Small intestine (tissue), 7 donors: ENCODE measurements around the gene MON2. TPM values are rescaled to one million over a fixed set of nuclear protein-coding genes. Genes with fewer than 3 reads are reported as not detected.

Experiments
- DNase-seq, 2 donors: peaks; one replicate each; pipeline versions ENCODE4 v3.0.0 to v3.0.0-alpha.2; 2013
- FAIRE-seq: peaks from 2 replicates; lab custom pipeline; 2012; peaks lifted over from hg19 to GRCh38; lab: Jason Lieb, UNC
- H3K27ac ChIP-seq, 3 donors: one replicate each; pipeline ENCODE4 v1.5.1; 2013; ENCODE audit warnings: low read length in 2 of 3, mild to moderate bottlenecking in 2 of 3, control low read depth in 1 of 3, inconsistent platforms in 1 of 3, low read depth in 1 of 3, moderate library complexity in 1 of 3
- H3K27me3 ChIP-seq, 3 donors: one replicate each; pipeline ENCODE4 v1.6.1; 2013; ENCODE audit warnings: low read length in 3 of 3, inconsistent platforms in 1 of 3; ENCODE audit not compliant: control insufficient read depth in 3 of 3, insufficient read depth in 3 of 3
- H3K36me3 ChIP-seq, 3 donors: one replicate each; pipeline ENCODE4 v1.6.1; 2013; ENCODE audit warnings: low read length in 3 of 3, inconsistent platforms in 1 of 3, low read depth in 1 of 3, mild to moderate bottlenecking in 1 of 3, moderate library complexity in 1 of 3; ENCODE audit not compliant: control insufficient read depth in 3 of 3, insufficient read depth in 2 of 3
- H3K4me1 ChIP-seq, 3 donors: one replicate each; pipeline ENCODE4 v1.6.1; 2013; ENCODE audit warnings: low read length in 2 of 3, inconsistent platforms in 1 of 3, low read depth in 1 of 3, mild to moderate bottlenecking in 1 of 3, moderate library complexity in 1 of 3; ENCODE audit not compliant: control insufficient read depth in 3 of 3, insufficient read depth in 2 of 3
- H3K4me3 ChIP-seq, 3 donors: one replicate each; pipeline ENCODE4 v1.5.1; 2013; ENCODE audit warnings: low read length in 3 of 3, control low read depth in 1 of 3, inconsistent platforms in 1 of 3, low read depth in 1 of 3, mild to moderate bottlenecking in 1 of 3, moderate library complexity in 1 of 3
- H3K9me3 ChIP-seq, 2 donors: one replicate each; pipeline ENCODE4 v1.6.1; 2013; ENCODE audit warnings: low read depth in 1 of 2, low read length in 1 of 2; ENCODE audit not compliant: control insufficient read depth in 2 of 2, insufficient read depth in 1 of 2
- WGBS, 3 donors: extraction: QIAGEN DNeasy Blood & Tissue Kit; methylation state at CpG; one replicate each; pipeline ENCODE4 v1.1.7; 2013; 5-methylcytosine and 5-hydroxymethylcytosine counted together
- polyA plus RNA-seq, 4 donors: library from polyadenylated mRNA; stranded (reverse) in 3 of 4; unstranded in 1 of 4; fragments of 200-250 nt in 3 of 4; fragments of 120-200 nt in 1 of 4; gene quantifications; one replicate each; pipeline versions ENCODE4 v1.2.1 to v1.2.3, GENCODE V29; 2013
- donor health status: healthy with polysubstance abuse.
- donor health status: control.
- donor health status: control.
- donor health status: Bipolar disorder and iron deficiency.
- donor health status: healthy.

MON2 gene
- polyA plus RNA-seq, 4 donors, result 7.1 to 43.5 (median 9.3) TPM

DNA sequence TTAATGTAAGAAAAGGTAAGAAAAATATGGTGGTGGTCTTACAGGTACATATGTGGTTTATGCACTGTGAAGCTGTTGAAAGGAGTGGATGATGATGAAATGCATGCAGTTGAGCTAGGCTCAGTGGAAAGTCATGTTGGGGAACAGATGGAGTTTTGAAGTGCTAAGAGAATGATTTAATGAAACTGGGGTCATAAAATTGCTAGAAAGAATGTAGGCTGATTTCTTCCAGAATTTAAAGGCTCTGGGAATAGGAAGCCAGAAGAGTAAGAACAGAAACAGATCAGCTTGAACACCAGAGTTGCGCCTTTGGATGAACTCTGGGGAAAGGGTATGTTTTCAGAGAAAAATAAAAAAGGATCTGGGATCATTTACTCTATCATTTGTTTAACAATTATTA is 146.5 kb downstream of the MON2 start:
- Histone ChIP-seq H3K4me1 (no peaks in the 10 kb centered on the region), H3K36me3 (no peaks in the 10 kb centered on the region), H3K27me3 (no peaks in the 10 kb centered on the region), H3K9me3 (no peaks in the 10 kb centered on the region), H3K4me3 (no peak overlapping the region), H3K27ac (no peak overlapping the region)
- WGBS, 3 donors, result 96 to 100% (median 96%) methylated on average over 1 of the region's 1 CpG
- no peak for DNase-seq
- no peak for FAIRE-seq

- no peaks in the 10 kb centered on the region for H3K36me3 ChIP-seq
- no peak overlapping the region for H3K4me3 ChIP-seq
- H3K9me3 ChIP-seq, result no peaks in the 10 kb centered on the region
- H3K4me1 ChIP-seq, result peaks cover 0 to 8% (median 0%) of the 10 kb centered on the region in 3 donors
- FAIRE-seq, result no peak
- no peak for DNase-seq
- H3K27ac ChIP-seq, result no peak overlapping the region
- no peaks in the 10 kb centered on the region for H3K27me3 ChIP-seq
Observed at GRCh38 chr12:62618319-62618718, 151.7 kb downstream of the MON2 start.

DNA sequence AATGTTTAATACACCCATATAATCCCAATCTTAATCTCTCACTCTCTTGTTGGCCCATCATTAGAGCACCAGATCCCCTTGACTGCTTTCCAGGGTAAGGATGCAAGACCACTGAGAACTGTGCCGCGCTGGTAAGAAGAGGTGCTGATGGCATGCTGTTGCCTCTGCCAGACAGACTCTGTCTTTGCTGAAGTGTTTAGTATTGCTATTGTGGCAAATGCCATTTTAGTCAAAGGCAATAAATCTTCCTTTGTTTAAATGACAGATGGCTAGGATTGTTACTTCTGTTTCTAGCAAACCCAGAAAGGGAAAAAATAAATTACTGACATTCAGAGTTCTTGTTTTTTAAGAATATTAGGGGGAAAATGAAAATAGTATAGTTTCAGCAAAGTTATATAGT is 152.3 kb downstream of the MON2 start:
- WGBS, 3 donors, result 80 to 97% (median 95%) methylated on average over 2 of the region's 2 CpGs
- no peaks in the 10 kb centered on the region for H3K9me3 ChIP-seq
- no peaks in the 10 kb centered on the region for H3K36me3 ChIP-seq
- H3K27ac ChIP-seq, result no peak overlapping the region
- H3K4me1 ChIP-seq, result peaks cover 0 to 8% (median 0%) of the 10 kb centered on the region in 3 donors
- no peak for FAIRE-seq
- no peak overlapping the region for H3K4me3 ChIP-seq
- DNase-seq, result no peak
- no peaks in the 10 kb centered on the region for H3K27me3 ChIP-seq

- no peak overlapping the region for H3K4me3 ChIP-seq
- WGBS, 3 donors, result 51 to 80% (median 65%) methylated on average over 8 of the region's 8 CpGs
- peaks cover 0 to 11% (median 0%) of the 10 kb centered on the region in 3 donors for H3K4me1 ChIP-seq
- no peak overlapping the region for H3K27ac ChIP-seq
- no peaks in the 10 kb centered on the region for H3K9me3 ChIP-seq
- FAIRE-seq (no peak), DNase-seq (no peak)
- no peaks in the 10 kb centered on the region for H3K36me3 ChIP-seq
- H3K27me3 ChIP-seq, result no peaks in the 10 kb centered on the region
Observed at GRCh38 chr12:62621101-62621638, 154.5 kb downstream of the MON2 start.

GRCh38 chr12:62622177-62622576 is 155.6 kb downstream of the MON2 start:
- no peaks in the 10 kb centered on the region for H3K27me3 ChIP-seq
- H3K27ac ChIP-seq, result no peak overlapping the region
- 66 to 71% (median 67%) methylated on average over 2 of the region's 2 CpGs for WGBS, 3 donors
- no peaks in the 10 kb centered on the region for H3K9me3 ChIP-seq
- DNase-seq (no peak), FAIRE-seq (no peak)
- H3K4me3 ChIP-seq, result no peak overlapping the region
- H3K4me1 ChIP-seq, result peaks cover 0 to 11% (median 0%) of the 10 kb centered on the region in 3 donors
- H3K36me3 ChIP-seq, result no peaks in the 10 kb centered on the region

- WGBS, 3 donors, result 53 to 70% (median 55%) methylated on average over 2 of the region's 2 CpGs
- FAIRE-seq (no peak), DNase-seq (peak in 1 of 2 donors; percentile 26)
- H3K4me3 ChIP-seq, result no peak overlapping the region
- H3K27ac ChIP-seq, result no peak overlapping the region
- no peaks in the 10 kb centered on the region for H3K36me3 ChIP-seq
- H3K4me1 ChIP-seq, result peaks cover 0 to 3% (median 0%) of the 10 kb centered on the region in 3 donors
- no peaks in the 10 kb centered on the region for H3K9me3 ChIP-seq
- H3K27me3 ChIP-seq, result peaks cover 0 to 4% (median 0%) of the 10 kb centered on the region in 3 donors
Observed at GRCh38 chr12:62625228-62625627, 158.6 kb downstream of the MON2 start.

GRCh38 chr12:62627181-62627580 is 160.6 kb downstream of the MON2 start:
- peaks cover 0 to 7% (median 0%) of the 10 kb centered on the region in 3 donors for H3K4me1 ChIP-seq
- no peaks in the 10 kb centered on the region for H3K36me3 ChIP-seq
- WGBS, 3 donors, result 91 to 95% (median 92%) methylated on average over 2 of the region's 2 CpGs
- FAIRE-seq (no peak), DNase-seq (no peak)
- H3K9me3 ChIP-seq, result no peaks in the 10 kb centered on the region
- no peak overlapping the region for H3K4me3 ChIP-seq
- H3K27ac ChIP-seq, result no peak overlapping the region
- peaks cover 0 to 13% (median 0%) of the 10 kb centered on the region in 3 donors for H3K27me3 ChIP-seq

- FAIRE-seq (no peak), DNase-seq (no peak)
- Histone ChIP-seq H3K9me3 (no peaks in the 10 kb centered on the region), H3K36me3 (no peaks in the 10 kb centered on the region), H3K27me3 (peaks cover 0 to 22% (median 0%) of the 10 kb centered on the region in 3 donors), H3K4me1 (peaks cover 0 to 11% (median 2%) of the 10 kb centered on the region in 3 donors), H3K27ac (no peak overlapping the region), H3K4me3 (no peak overlapping the region)
- WGBS, 3 donors, result 82 to 85% (median 84%) methylated on average over 4 of the region's 4 CpGs
Observed at GRCh38 chr12:62629413-62629812, 162.8 kb downstream of the MON2 start.
